Measurements from ENCODE around the gene TEX26. TPM values are rescaled to one million over a fixed set of nuclear protein-coding genes. Genes with fewer than 3 reads are reported as not detected.

Gene TEX26
- total and polyA plus RNA-seq, 12 donors = 0.10 to 1.1 (median 0.51) TPM; not detected in 8

DNA sequence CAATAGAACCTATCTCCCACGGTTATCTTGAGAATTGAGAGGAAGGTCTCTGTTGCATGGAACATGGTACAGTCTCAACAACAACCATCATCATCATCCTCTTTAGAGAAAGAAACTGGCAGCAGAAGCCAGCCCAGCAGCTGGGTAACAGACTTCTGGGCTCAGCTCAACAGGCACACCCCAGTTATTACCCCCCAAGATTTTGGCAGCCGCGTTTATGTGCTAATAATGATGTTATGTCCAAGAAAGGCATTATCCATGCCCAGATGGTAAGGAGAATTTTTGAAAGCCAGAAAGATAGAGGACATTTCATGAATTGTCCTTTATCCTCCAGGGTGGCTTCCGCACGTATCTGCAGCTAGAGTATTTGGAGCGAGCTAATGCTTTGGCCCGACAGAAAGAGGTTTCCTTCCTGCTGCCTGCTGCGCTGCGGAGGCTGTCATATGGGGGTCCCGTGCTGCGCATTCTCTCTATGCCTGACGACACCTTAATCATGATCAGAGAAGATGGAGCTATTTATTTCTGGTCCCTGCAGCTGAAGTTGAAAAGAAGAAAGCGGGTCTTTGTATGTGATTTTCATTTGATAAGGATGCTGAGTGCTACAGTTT is 89.9 kb downstream of the TEX26 start:
- 70 to 86% (median 72%) methylated on average over 13 of the region's 13 CpGs for WGBS, 4 donors
- intact Hi-C loops (cut with DNase I) = no loop called here
- H3K9me3 ChIP-seq (replicated peaks in 1 of 3) = no peaks in the 10 kb centered on the region
- no peak overlapping the region for H3K4me3 ChIP-seq
- no peaks in the 10 kb centered on the region for H3K27me3 ChIP-seq
- H3K36me3 ChIP-seq (replicated peaks in 1 of 2) = no peaks in the 10 kb centered on the region
- no peaks in the 10 kb centered on the region for H3K4me1 ChIP-seq (replicated peaks in 1 of 2)
- H3K27ac ChIP-seq = no peak overlapping the region
- DNase-seq = no peak
- TF ChIP-seq, protein P1, sequence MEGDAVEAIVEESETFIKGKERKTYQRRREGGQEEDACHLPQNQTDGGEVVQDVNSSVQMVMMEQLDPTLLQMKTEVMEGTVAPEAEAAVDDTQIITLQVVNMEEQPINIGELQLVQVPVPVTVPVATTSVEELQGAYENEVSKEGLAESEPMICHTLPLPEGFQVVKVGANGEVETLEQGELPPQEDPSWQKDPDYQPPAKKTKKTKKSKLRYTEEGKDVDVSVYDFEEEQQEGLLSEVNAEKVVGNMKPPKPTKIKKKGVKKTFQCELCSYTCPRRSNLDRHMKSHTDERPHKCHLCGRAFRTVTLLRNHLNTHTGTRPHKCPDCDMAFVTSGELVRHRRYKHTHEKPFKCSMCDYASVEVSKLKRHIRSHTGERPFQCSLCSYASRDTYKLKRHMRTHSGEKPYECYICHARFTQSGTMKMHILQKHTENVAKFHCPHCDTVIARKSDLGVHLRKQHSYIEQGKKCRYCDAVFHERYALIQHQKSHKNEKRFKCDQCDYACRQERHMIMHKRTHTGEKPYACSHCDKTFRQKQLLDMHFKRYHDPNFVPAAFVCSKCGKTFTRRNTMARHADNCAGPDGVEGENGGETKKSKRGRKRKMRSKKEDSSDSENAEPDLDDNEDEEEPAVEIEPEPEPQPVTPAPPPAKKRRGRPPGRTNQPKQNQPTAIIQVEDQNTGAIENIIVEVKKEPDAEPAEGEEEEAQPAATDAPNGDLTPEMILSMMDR (IDR thresholded peaks at IDR 0.05) = no peak
- no peak for TF ChIP-seq POLR2A (IDR thresholded peaks at IDR 0.05)

DNA sequence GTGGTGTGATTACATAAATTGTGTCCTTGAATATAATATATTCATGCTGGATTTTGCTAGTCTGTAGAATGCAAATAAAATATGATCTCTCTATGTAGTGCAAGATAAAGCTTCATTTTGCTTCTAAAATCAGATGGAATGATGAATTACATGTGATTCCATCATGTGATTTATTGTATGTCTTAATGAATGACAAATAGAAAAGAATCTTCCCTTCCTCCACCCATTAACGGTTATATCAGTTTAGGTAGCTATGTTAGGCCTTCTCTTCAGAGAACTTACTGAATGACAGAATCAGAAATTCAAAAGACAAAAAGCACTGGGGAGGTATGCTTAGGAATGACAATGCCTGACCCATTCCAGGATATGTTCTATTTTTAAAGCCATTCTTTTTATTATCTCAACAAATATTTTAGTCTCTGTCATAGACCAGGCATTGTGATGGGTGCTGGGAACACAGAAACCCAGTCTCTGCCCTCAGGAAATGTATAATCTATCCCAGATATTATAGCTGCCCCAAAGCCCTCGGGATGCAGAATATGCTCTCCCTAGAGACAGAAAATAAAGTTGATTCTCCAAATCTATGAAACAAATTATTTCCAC is 90.6 kb downstream of the TEX26 start:
- Histone ChIP-seq H3K36me3 (replicated peaks in 1 of 2) (no peaks in the 10 kb centered on the region), H3K27ac (no peak overlapping the region)

More for the DNA sequence above, 90.6 kb downstream of the TEX26 start:
- intact Hi-C loops (cut with DNase I) = no loop called here
- Histone ChIP-seq H3K4me1 (replicated peaks in 1 of 2) (no peaks in the 10 kb centered on the region), H3K4me3 (no peak overlapping the region), H3K9me3 (replicated peaks in 1 of 3) (no peaks in the 10 kb centered on the region), H3K27me3 (no peaks in the 10 kb centered on the region)
- TF ChIP-seq POLR2A (IDR thresholded peaks at IDR 0.05) = no peak
- TF ChIP-seq, protein P1 (IDR thresholded peaks at IDR 0.05) = no peak
- WGBS, 4 donors = 20 to 52% (median 40%) methylated on average over 2 of the region's 2 CpGs
- no peak for DNase-seq

Other genes starting within 250 kb of the TEX26 start
- 100 to 1,000 TPM in 1 of 9 donors, 10 to 100 TPM in 7, 1 to 10 TPM in 1; 2.8 to 122 (median 42.4) TPM for gene ALOX5AP, start 197.1 kb upstream of the TEX26 start, total RNA-seq
- gene ALOX5AP, start 197.1 kb upstream of the TEX26 start, polyA plus RNA-seq = 10 to 100 TPM in 1 of 3 donors, 1 to 10 TPM in 2; 6.3 to 42.8 (median 7.1) TPM
- gene MEDAG, start 26.4 kb upstream of the TEX26 start, total RNA-seq = 1 to 10 TPM in 8 of 9 donors, under 1 TPM in 1; 0.72 to 4.0 (median 3.2) TPM
- 10 to 100 TPM in 1 of 3 donors, 1 to 10 TPM in 2; 2.2 to 19.8 (median 4.9) TPM for gene MEDAG, start 26.4 kb upstream of the TEX26 start, polyA plus RNA-seq
- gene HSPH1, start 229.2 kb downstream of the TEX26 start, total RNA-seq = 100 to 1,000 TPM in 2 of 9 donors, 10 to 100 TPM in 7; 19.8 to 106 (median 50.8) TPM
- gene HSPH1, start 229.2 kb downstream of the TEX26 start, polyA plus RNA-seq = 100 to 1,000 TPM in 1 of 3 donors, 10 to 100 TPM in 2; 39.2 to 122 (median 44.7) TPM

All from adrenal gland (tissue), 12 donors.